B cell (primary cell): ENCODE results near the gene SH2D3C.

Experiments used
- EZH2 ChIP-seq: IDR thresholded peaks from 2 replicates; pipeline ENCODE4 v1.6.1; 2012; ENCODE audit warnings: borderline replicate concordance, low read depth, mild to moderate bottlenecking, moderate library complexity, low read length; ENCODE audit not compliant: insufficient read depth, poor library complexity, severe bottlenecking
- TF ChIP-seq, protein P1 (sequence below): fragments of 200-600 bp; IDR thresholded peaks from one replicate; pipeline ENCODE4 v1.8.0; 2022; ENCODE audit warnings: antibody characterized with exemption, mild to moderate bottlenecking

DNA sequence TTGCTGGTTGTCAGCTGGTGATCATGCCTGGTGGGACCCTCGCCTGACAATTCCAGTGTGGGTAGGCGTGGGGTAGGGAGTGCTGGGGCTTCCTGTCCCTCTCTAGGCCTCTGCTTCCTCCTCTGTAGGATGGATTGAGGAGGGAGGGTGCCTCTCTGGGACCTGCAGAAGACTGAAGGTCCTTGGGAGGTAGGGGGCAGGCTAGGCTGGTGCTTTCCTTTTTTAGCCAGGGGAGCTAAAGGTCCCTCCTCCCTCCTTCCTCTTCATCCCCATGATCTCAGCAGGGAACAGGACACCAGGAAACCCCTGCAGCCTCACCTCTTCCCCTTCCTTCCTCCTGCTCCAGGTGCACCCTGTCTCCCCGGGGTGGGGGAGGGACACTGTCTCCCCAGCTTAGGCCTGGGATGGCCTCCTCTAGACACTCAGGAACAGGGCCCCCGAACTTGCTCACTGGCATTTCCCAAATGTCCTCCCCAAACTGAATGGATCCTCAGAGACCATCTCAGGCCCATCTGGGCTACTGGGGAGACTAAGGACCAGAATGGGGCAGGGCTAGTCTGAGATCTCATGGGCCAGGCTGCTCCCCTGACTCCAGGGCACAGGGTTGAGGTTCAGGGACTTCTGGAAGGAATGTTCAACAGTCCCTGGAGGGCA lies 8.4 kb downstream of the SH2D3C start:
- TF ChIP-seq, protein P1, sequence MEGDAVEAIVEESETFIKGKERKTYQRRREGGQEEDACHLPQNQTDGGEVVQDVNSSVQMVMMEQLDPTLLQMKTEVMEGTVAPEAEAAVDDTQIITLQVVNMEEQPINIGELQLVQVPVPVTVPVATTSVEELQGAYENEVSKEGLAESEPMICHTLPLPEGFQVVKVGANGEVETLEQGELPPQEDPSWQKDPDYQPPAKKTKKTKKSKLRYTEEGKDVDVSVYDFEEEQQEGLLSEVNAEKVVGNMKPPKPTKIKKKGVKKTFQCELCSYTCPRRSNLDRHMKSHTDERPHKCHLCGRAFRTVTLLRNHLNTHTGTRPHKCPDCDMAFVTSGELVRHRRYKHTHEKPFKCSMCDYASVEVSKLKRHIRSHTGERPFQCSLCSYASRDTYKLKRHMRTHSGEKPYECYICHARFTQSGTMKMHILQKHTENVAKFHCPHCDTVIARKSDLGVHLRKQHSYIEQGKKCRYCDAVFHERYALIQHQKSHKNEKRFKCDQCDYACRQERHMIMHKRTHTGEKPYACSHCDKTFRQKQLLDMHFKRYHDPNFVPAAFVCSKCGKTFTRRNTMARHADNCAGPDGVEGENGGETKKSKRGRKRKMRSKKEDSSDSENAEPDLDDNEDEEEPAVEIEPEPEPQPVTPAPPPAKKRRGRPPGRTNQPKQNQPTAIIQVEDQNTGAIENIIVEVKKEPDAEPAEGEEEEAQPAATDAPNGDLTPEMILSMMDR, result no peak
- no peak for TF ChIP-seq EZH2
